Lower lobe of right lung (tissue), 2 donors: Measurements from ENCODE around the gene ANO10. TPM values are rescaled to one million over a fixed set of nuclear protein-coding genes. Genes with fewer than 3 reads are reported as not detected.

Experiments
- ATAC-seq, 2 donors: fragments of 200-7000 bp; cut with Tn5 transposase; one replicate each; pipeline ENCODE4 v1.9.1; 2020 to 2022; ENCODE audit warnings: mild to moderate bottlenecking in 2 of 2, moderate library complexity in 2 of 2
- DNase-seq: peaks from one replicate; pipeline ENCODE4 v3.0.0-alpha.2; 2020
- H3K27ac ChIP-seq: fragments of 200-600 bp; one replicate; pipeline ENCODE4 v1.8.0; 2022
- H3K27me3 ChIP-seq: fragments of 200-600 bp; one replicate; pipeline ENCODE4 v1.8.0; 2022; ENCODE audit warnings: low read depth
- H3K36me3 ChIP-seq: fragments of 200-600 bp; one replicate; pipeline ENCODE4 v1.8.0; 2022; ENCODE audit warnings: mild to moderate bottlenecking
- H3K4me1 ChIP-seq: fragments of 200-600 bp; one replicate; pipeline ENCODE4 v1.8.0; 2022
- H3K4me3 ChIP-seq: fragments of 200-600 bp; one replicate; pipeline ENCODE4 v1.8.0; 2022; ENCODE audit warnings: mild to moderate bottlenecking
- H3K9me3 ChIP-seq: fragments of 200-600 bp; one replicate; pipeline ENCODE4 v1.8.0; 2022
- CTCF ChIP-seq: fragments of 200-600 bp; IDR thresholded peaks from one replicate; pipeline ENCODE4 v1.8.0; 2022; ENCODE audit warnings: antibody characterized with exemption, mild to moderate bottlenecking
- intact Hi-C: fragments of 100-400 bp; cut with DNase I; formaldehyde crosslinking; loops from one replicate; pipeline ENCODE4 v1.11.0; 2022
- total RNA-seq: library from RNA; stranded (reverse); fragmentation: NEBNext Ultra II Directional; extraction: Animal tissue kit (Norgen Biotek cat#: 25700); gene quantifications from one replicate; pipeline ENCODE4 v1.2.1, GENCODE V29; 2021
- donor health status: DM: no; HTN: yes; CAD: no; lungs with severe emphysema.

Gene ANO10
- total RNA-seq, 1 donor from 2014 or later = 32.3 TPM

- Histone ChIP-seq H3K27ac (no peak overlapping the region), H3K27me3 (no peaks in the 10 kb centered on the region), H3K9me3 (no peaks in the 10 kb centered on the region), H3K4me1 (peaks cover 12% of the 10 kb centered on the region), H3K36me3 (no peaks in the 10 kb centered on the region), H3K4me3 (no peak overlapping the region)
- DNase-seq (no peak), ATAC-seq (peak; percentile 56 to 66)
- intact Hi-C loops = no loop called here
- TF ChIP-seq CTCF = no peak
These were observed 252.2 kb downstream of the ANO10 start for GRCh38 chr3:43369404-43370292.

GRCh38 chr3:43366885-43367284 lies 254.9 kb downstream of the ANO10 start:
- intact Hi-C loops = no loop called here
- H3K27me3 ChIP-seq = no peaks in the 10 kb centered on the region
- no peaks in the 10 kb centered on the region for H3K9me3 ChIP-seq
- no peak overlapping the region for H3K4me3 ChIP-seq
- no peak for DNase-seq
- H3K4me1 ChIP-seq = peaks cover 12% of the 10 kb centered on the region
- peak overlapping the region; percentile 41 for H3K27ac ChIP-seq
- no peak for ATAC-seq
- TF ChIP-seq CTCF = no peak
- H3K36me3 ChIP-seq = no peaks in the 10 kb centered on the region

- Histone ChIP-seq H3K4me1 (peaks cover 12% of the 10 kb centered on the region), H3K9me3 (no peaks in the 10 kb centered on the region), H3K27me3 (no peaks in the 10 kb centered on the region), H3K4me3 (no peak overlapping the region), H3K27ac (peak overlapping the region; percentile 41), H3K36me3 (no peaks in the 10 kb centered on the region)
- intact Hi-C loops = no loop called here
- DNase-seq = no peak
- ATAC-seq = peak in 1 of 2 donors; percentile 6
- TF ChIP-seq CTCF = no peak
These were observed 255.3 kb downstream of the ANO10 start for GRCh38 chr3:43366481-43366880.

- no peak overlapping the region for H3K4me3 ChIP-seq
- intact Hi-C loops = no loop called here
- no peaks in the 10 kb centered on the region for H3K9me3 ChIP-seq
- no peak for ATAC-seq
- H3K27ac ChIP-seq = peak overlapping the region; percentile 41
- no peak for DNase-seq
- H3K27me3 ChIP-seq = no peaks in the 10 kb centered on the region
- peaks cover 12% of the 10 kb centered on the region for H3K4me1 ChIP-seq
- no peaks in the 10 kb centered on the region for H3K36me3 ChIP-seq
- TF ChIP-seq CTCF = no peak
These were observed 256.1 kb downstream of the ANO10 start for GRCh38 chr3:43365601-43366305.

- H3K27ac ChIP-seq = no peak overlapping the region
- no peak for TF ChIP-seq CTCF
- no peaks in the 10 kb centered on the region for H3K27me3 ChIP-seq
- no peak overlapping the region for H3K4me3 ChIP-seq
- H3K36me3 ChIP-seq = no peaks in the 10 kb centered on the region
- H3K9me3 ChIP-seq = no peaks in the 10 kb centered on the region
- peaks cover 12% of the 10 kb centered on the region for H3K4me1 ChIP-seq
- ATAC-seq = no peak
- intact Hi-C loops = no loop called here
- DNase-seq = no peak
These were observed 256.9 kb downstream of the ANO10 start for GRCh38 chr3:43364926-43365325.
